WI38 (cell line): ENCODE results near the gene RBFOX2.
"Not testable (repeated sequence)": the region's sequence is repeated elsewhere in the genome, so short reads cannot be mapped to it uniquely, and the experiment has no call there.

Experiments used
- H3K4me3 ChIP-seq: 2 replicates; pipeline ENCODE4 v1.5.1; 2011; ENCODE audit warnings: low read depth, mild to moderate bottlenecking, control low read depth, low read length
- CTCF ChIP-seq: IDR thresholded peaks from 2 replicates; pipeline ENCODE4 v1.5.1; 2012; ENCODE audit warnings: low read depth, mild to moderate bottlenecking, control low read depth, low read length

Gene RBFOX2

GRCh38 chr22:36068776-36069344 lies 40.2 kb upstream of the RBFOX2 start:
- no peak for TF ChIP-seq CTCF
- H3K4me3 ChIP-seq, result no peak overlapping the region

GRCh38 chr22:36067235-36067558 lies 38.6 kb upstream of the RBFOX2 start:
- no peak for TF ChIP-seq CTCF
- H3K4me3 ChIP-seq, result no peak overlapping the region

DNA sequence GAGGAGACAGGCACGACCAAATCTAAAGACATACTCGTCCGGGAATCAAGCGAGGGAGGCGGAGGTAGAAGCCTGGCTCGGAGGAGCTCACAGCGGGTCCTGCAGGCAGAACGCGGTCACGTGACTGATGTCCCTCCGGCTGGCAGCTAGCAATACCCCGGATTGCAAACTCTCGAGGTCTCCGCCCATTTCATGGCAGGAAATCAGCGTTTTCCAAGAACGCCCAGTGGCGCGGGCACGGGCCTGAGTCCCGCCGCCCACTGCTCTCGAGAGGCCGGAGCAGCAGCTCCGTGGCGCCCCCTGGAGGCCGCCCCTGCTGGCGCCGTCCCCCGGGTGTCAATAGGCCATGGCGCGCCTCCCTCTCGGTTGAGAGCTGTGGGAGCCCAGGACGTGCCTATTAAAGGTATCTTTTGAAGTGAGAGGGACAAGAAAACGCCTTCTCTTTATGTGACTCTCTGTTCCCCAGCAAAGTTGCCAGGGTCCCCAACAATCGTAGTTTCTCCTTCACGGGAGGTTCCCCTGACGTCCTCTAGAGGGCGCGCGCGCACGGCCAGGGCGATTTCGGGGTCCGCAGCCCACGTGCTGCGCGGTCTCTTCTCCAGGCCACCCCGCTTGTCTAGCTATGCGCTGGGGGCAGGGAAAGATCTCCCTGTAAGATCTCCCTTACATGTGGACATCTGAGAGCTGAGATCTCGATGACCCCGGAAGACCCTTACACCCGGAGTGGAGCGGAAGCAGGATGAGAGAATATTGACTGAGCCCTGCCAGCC lies 37.3 kb upstream of the RBFOX2 start:
- TF ChIP-seq CTCF, result peak; percentile 100
- H3K4me3 ChIP-seq, result peak overlapping the region; percentile 60

GRCh38 chr22:36065462-36065774 lies 36.8 kb upstream of the RBFOX2 start:
- H3K4me3 ChIP-seq, result peak overlapping the region; percentile 60
- no peak for TF ChIP-seq CTCF

GRCh38 chr22:36064358-36064757 lies 35.7 kb upstream of the RBFOX2 start:
- no peak for TF ChIP-seq CTCF
- H3K4me3 ChIP-seq, result no peak overlapping the region

DNA sequence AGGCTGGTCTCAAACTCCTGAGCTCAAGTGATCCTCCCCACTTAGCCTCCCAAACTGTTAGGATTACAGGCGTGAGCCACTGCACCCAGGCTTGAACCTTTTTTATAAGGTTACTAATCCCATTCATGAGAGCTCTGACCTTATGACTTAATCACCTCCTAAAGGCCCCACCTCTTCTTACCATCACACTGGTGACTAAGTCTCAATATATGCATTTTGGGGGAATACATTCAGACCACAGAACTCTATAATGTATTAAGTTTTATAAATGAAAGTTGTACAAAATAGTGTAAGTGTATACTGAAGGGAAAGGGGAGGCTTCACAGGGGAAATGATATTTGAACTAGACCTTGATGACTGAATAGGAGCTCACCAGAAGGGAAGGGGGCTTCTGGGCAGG lies 28.4 kb upstream of the RBFOX2 start:
- TF ChIP-seq CTCF, result no peak
- no peak overlapping the region for H3K4me3 ChIP-seq

- H3K4me3 ChIP-seq, result no peak overlapping the region
- no peak for TF ChIP-seq CTCF
These were observed 27.0 kb upstream of the RBFOX2 start for GRCh38 chr22:36055376-36056295.

DNA sequence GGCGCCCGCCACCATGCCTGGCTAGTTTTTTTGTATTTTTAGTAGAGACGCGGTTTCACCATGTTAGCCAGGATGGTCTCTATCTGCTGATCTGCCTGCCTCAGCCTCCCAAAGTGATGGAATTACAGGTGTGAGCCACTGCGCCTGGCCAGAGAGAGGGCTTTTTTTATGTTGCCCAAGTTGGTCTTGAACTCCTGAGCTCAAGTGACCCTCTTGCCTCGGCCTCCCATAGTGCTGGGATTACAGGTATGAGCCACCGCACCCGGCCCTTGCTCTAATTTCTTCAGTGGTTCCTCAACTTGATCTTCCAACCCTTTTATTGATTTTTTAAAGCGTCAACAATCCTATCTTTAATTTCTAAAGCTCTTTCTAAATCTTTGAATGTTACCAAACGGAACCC lies 25.8 kb upstream of the RBFOX2 start:
- not testable (repeated sequence) for H3K4me3 ChIP-seq
